ENCODE data around the gene PTPN13. TPM values are rescaled to one million over a fixed set of nuclear protein-coding genes. Genes with fewer than 3 reads are reported as not detected.

Gene PTPN13
- total RNA-seq, result 64.1 and 72.9 TPM in 2 replicates

GRCh38 chr4:86593688-86594558 lies at the start of gene PTPN13:
TSS of gene PTPN13 (plus strand) at chr4:86594315. CDS start at chr4:86635257, 40,942 bp downstream.

GRCh38 chr4:86848732-86849619 lies 254.9 kb downstream of the PTPN13 start, which contains the start of gene SLC10A6:
TSS of gene SLC10A6 (minus strand) at chr4:86849384. CDS start at chr4:86849115, 269 bp downstream.

Other genes starting within 250 kb of the PTPN13 start
- 2.2 and 7.0 TPM in 2 replicates for gene MAPK10, start 234.3 kb upstream of the PTPN13 start, total RNA-seq